Right renal cortex interstitium (tissue), 3 donors: ENCODE data around the gene SLC25A21. TPM values are rescaled to one million over a fixed set of nuclear protein-coding genes. Genes with fewer than 3 reads are reported as not detected.
A peak's percentile ranks its signal among the peaks of the same experiment; 100 is the strongest.
"Not testable (repeated sequence)": the region's sequence is repeated elsewhere in the genome, so short reads cannot be mapped to it uniquely, and the experiment has no call there.

Experiments used
- DNase-seq, 3 donors: peaks; one replicate each; pipeline ENCODE4 v3.0.0-alpha.2; 2013; ENCODE audit warnings: low read depth in 3 of 3, low spot score in 2 of 3
- polyA plus RNA-seq, 3 donors: library from polyadenylated mRNA; unstranded; fragments of 120-200 nt; gene quantifications; one replicate each; pipeline ENCODE4 v1.2.1, GENCODE V29; 2013; ENCODE audit not compliant: insufficient read length in 3 of 3

The SLC25A21 gene
- polyA plus RNA-seq, 3 donors: 2.4 to 4.7 (median 3.4) TPM

DNA sequence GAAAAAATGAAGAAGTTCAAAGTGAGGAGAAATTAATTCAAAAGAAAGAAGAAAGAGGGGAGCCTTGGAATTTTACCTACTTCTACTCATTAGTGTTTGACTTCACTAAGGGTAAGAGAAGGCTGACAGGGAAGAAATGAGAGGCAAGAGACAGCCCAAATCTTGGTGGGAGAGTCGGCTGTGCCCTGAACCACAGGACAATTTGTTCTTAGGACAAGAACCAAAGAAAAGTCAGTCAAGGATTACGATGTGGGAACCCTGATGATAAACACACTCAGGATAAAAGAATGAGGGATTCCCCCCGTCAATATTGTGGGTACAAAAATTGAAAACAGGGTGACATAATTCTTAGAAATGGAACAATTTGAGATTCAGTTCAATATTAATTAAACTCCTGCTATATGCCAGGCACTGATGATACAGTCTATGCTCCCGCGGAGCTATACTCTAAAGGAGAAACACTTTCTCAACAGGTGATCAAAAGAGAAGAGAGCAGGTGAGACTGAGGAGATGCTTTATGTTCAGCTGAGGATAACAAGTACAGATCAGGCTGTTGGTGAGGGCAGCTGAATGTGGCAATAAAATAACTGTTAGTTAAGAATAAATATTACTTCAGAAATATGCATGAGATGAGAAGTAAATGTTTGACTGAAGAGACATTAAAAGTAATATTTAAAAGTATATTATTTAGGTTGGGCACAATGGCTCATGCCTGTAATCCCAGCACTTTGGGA, 175.4 kb downstream of the SLC25A21 start:
- DNase-seq: no peak

GRCh38 chr14:36996133-36996856, 176.1 kb downstream of the SLC25A21 start:
- DNase-seq: no peak

- no peak for DNase-seq
These were observed 182.6 kb downstream of the SLC25A21 start for GRCh38 chr14:36989806-36990205.

GRCh38 chr14:36988989-36989388, 183.4 kb downstream of the SLC25A21 start:
- DNase-seq: no peak

- no peak for DNase-seq
These were observed 183.8 kb downstream of the SLC25A21 start for GRCh38 chr14:36988568-36988967.

DNA sequence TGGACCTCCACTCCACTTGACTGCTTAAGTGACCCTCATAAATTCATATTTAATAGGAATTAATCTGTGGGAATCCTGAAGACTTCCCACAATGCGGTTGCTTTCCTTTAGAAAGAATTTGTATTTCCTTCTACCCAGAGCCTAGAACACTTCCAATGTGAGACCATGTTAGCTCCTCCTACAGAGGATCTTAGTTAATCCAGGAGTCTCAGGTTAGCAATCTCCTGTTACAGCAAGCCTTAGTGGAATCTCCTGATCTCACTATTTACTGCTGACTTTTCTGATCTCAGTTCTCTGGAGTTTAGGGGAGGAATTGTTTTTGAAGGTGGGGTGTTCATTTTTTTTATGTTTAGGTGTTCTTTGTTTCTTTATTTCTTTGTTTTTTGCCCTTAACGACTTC, 186.0 kb downstream of the SLC25A21 start:
- no peak for DNase-seq

- no peak for DNase-seq
These were observed 190.4 kb downstream of the SLC25A21 start for GRCh38 chr14:36981832-36982529.

- not testable (repeated sequence) for DNase-seq
These were observed 192.0 kb downstream of the SLC25A21 start for GRCh38 chr14:36980413-36980812.

DNA sequence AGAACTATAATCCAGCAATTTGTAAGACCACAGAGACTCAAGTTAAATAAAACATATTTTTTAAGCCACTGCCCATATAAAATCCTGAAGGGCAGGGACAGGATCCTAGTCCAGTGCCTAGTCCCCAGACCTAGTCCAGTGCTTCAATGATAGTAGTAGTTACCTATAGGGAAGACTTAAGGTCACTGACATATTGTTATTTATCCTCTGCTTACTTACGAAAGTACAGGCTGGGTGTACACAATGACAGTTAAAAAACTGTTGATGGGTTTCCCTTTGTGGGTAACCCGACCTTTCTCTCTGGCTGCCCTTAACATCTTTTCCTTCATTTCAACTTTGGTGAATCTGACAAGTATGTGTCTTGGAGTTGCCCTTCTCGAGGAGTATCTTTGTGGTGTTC, 192.5 kb downstream of the SLC25A21 start:
- DNase-seq: no peak

- DNase-seq: no peak
These were observed 195.8 kb downstream of the SLC25A21 start for GRCh38 chr14:36976571-36977023.

GRCh38 chr14:36975834-36976233, 196.6 kb downstream of the SLC25A21 start:
- peak in 1 of 3 donors; percentile 15 for DNase-seq

DNA sequence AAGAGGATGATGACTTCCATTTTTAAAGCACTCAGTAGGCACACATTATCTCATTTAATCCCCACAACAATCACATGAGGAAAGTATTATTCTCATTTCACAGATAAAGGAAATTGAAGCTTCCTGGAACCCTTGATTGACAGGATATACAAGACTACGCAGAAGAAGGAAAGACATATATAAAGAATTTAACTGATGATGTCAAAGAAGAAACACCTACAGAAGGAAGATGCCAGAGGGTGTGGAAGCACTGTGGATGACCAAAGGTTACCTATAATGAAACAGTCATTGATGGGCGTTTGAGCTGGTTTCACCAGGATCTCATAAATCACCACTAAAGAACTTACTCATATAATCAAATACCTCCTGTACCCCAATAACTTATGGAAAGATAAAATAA, 197.4 kb downstream of the SLC25A21 start:
- no peak for DNase-seq

DNA sequence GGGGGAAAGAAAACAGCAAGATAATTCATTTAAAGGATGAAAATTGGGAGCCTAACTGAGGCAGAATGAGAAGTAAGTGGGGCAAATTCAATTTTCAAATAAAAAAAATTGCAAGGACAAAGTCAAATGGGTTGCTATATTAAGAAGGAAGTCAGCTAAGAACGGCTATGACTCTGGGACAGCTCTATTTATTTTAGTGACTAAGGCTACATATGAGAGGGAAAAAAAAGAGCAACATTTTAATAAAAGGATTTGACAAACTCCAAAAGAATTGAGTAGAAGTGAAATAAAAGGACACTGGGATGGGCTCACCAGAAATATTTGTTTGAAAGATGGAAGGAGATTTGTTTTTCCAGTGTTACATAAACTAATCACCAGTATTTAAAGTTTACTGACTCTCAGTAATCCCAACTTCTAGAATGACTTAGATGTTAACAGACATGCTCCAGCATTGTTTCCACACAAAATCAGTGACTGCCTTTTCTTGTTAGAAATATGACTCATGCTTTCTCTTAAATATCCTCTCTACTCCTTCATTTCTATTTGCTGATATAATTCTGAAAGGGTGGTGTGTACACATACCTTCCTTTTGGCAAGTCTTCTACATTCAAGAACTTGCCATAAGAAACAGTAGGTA, 198.5 kb downstream of the SLC25A21 start:
- no peak for DNase-seq

GRCh38 chr14:36971263-36971855, 201.0 kb downstream of the SLC25A21 start:
- DNase-seq: no peak

- no peak for DNase-seq
These were observed 204.4 kb downstream of the SLC25A21 start for GRCh38 chr14:36967892-36968555.

DNA sequence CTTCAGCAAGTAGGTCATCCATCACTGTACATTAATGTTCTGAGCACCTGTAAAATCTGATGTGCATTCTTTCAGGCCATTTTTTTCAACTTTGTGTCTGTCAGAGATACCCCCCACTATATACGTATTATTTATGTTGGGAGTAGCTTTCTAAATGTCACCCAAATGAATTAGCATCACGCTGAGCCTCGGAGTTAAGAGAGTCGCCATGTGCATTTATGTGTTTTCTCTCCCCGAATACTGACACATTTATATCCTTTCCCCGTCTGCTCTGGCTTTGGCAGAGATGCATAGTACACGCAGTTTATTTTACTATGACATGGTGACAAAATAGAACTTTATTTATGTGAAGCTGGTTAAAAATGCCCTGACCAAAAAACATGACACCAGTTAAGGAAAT, 216.4 kb downstream of the SLC25A21 start:
- no peak for DNase-seq

DNA sequence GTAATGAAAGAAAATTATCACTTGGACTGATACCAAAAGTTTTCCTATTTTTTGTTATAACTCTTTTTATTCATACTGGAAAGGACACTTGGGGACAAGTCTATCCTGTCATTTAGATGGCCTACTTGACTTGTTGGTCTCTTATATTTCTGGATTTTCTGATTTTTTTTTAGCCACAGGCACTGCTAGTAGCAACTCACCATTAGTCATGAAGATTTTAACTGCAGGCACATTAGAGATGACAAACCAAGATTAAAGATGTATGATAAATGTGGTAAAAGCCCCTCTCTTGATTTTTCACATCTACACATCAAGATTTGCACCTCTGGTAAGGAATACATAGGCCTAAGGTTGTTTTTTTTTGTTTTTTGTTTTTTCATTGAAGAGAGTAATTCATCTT, 217.0 kb downstream of the SLC25A21 start:
- DNase-seq: no peak

DNA sequence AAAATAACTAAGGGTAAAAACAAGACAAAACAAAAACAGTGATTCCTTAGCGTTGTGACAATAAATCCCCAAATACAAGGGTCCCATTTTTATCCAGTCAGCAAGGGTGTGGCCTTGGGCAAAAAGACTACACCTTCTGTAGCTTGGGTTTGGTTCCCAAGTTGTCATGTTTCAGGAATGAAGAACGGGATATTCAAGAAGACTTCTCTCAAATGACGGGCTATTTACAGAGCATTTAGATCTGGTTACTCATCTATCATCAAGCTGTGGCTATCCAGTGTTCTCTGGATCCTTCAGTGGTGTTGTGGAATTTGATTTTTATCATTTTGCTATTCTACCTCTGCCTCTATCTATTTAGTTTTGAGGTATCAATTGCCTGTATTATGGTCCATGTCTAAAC, 219.7 kb downstream of the SLC25A21 start:
- no peak for DNase-seq

DNA sequence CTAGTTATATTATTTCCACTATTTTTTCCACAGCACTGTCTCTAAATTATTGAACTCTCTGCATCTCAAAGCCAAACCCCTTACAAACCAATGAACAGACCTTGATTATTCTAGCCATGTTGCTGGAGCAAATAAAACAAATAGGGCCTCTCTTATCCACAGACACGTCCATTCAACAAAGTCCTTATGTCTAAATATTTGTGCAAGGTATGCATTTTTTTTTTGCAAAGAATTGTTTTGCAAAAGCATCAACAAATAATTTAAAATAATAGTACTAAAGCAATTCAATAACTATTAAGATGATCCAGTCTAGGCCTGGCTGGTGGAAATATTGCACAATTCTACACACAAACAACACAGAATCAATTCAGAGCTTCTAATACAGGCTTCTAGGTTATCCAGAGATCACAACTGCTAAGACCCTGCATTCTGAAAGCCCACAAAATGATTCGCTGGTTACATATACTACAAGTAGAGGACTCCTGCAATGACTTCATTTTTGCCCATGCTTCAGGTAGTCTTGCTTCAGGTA, 221.0 kb downstream of the SLC25A21 start:
- no peak for DNase-seq

DNA sequence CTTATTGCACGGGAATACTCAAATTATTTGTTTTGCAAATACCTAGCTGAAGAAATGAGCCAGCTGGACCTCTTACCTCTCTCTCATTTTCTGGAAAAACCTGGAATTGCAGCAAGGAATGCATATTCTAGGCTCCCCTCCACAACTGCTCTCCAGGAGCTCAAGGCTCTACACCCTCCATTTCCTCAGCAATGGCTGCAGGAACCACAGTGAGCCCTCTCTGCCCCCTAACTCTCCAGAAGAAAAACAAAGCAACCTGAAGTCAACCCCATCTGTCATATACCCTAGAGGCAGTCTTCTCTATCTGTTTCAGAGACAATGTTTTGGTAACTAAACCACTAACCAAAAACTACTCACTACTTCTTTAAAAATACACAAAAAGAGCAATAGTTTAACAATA, 221.6 kb downstream of the SLC25A21 start:
- no peak for DNase-seq
